ENCODE data around the gene LY6G5B.

Gene LY6G5B

DNA sequence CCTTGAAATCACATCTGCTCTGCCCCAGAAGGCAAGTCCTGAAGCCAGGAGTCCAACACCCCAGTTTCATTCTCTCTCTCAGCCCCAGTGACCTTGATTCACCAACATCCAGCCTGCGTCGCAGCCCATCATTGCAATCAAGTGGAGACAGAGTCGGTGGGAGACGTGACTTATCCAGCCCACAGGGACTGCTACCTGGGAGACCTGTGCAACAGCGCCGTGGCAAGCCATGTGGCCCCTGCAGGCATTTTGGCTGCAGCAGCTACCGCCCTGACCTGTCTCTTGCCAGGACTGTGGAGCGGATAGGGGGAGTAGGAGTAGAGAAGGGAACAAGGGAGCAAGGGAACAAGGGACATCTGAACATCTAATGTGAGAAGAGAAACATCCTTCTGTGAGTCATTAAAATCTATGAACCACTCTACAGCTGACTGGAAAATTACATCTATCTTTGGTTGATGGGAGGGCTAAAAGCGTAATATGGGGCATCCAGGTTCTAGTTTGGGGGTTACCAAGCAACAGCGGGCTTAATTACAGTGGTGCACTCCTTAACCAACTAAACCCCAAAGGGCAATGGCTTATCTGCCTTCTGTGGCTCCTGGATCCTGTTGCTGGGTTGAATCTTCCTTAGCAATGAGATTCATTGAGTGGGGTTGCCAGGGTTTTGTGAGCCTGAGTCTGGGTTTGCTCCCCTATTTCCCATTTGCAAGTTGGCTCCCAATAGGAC, 47.9 kb downstream of the LY6G5B start:
- no peak for DNase-seq

DNA sequence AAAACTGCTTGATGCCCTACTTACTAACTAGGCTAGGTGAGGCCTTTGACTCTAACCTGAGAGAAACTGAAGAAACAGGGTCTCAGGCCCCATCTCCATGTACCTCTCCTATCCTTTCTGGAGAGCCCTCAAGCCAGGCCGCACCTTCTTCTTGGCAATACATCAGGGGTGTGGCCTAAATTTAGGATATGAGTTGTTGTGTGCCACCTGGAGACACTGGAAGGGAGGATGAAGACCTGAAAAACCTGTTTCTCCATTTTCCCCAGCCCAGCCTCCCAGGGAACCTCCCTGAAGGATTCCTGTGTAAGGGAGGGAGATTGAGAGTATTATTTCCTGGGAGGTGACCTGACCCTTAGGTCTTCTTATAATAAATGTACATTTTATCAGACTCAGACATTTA, 48.5 kb downstream of the LY6G5B start:
- DNase-seq, result no peak

DNA sequence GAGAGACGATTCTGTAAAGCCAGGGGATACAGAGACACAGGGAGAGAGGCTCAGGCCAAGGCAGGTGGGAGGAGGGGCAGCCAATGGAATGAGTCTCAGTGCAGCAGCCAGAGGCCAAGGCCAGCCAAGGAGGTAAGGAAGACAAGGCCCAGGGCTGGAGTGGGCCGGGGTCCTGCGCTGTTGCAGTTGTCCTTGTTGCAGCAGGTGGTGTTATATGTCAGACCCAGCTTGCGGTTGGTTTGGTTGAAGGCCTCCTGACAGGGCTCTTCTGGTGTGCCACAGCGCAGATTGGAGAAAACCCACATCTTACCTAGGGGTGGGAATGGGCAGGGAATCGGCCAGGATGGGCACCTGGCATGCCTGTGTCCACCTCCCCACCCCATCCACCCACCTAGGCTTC, 49.2 kb downstream of the LY6G5B start:
- DNase-seq, result no peak

- DNase-seq, result no peak
These were observed 50.5 kb downstream of the LY6G5B start for GRCh38 chr6:31720196-31720770.

DNA sequence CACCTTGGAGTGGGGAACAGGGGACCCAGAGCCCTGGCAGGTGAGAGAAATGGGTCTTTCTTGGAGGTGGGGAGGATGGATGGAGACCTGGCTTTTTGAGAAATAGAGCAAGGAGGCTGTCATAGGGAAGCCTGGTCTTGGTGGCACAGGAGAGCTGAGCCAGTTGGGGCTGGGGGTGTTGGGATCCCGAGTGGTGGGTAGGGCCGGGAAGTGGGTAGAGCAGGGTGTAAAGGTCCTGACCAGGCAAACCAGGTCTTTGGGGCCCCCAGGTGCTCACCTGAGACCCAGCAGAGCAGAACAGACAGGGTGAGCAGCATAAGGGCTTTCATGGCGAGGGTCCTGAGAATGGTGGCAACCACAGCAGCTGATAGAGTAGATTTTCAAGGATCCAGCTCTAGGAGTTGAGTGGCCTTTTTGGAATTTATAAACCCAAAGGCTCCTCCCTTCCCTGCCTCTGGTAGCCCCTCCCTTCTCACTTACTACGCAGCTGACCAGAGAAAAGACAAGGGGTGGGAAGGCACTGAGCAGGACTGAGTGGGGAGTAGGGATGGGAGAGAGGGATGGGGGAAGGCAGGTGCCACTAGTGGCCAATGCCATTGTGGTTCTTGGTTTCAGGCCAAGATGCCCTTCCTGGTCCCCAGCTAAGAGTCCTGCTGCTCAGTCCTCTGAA, 51.7 kb downstream of the LY6G5B start, which contains the start of gene LY6G6C:
LY6G6C (minus strand) TSS at position 396 of the 670 bp plus-strand sequence; CDS start at position 329, 67 bp downstream.
- DNase-seq, result no peak

- no peak for DNase-seq
These were observed 52.4 kb downstream of the LY6G5B start for GRCh38 chr6:31722173-31722572.

Data from NCI-H1092 treated with DMSO at 0.1 percent for 48 hours (cell line).